ENCODE results near the gene PIP5K1C.

PIP5K1C gene

DNA sequence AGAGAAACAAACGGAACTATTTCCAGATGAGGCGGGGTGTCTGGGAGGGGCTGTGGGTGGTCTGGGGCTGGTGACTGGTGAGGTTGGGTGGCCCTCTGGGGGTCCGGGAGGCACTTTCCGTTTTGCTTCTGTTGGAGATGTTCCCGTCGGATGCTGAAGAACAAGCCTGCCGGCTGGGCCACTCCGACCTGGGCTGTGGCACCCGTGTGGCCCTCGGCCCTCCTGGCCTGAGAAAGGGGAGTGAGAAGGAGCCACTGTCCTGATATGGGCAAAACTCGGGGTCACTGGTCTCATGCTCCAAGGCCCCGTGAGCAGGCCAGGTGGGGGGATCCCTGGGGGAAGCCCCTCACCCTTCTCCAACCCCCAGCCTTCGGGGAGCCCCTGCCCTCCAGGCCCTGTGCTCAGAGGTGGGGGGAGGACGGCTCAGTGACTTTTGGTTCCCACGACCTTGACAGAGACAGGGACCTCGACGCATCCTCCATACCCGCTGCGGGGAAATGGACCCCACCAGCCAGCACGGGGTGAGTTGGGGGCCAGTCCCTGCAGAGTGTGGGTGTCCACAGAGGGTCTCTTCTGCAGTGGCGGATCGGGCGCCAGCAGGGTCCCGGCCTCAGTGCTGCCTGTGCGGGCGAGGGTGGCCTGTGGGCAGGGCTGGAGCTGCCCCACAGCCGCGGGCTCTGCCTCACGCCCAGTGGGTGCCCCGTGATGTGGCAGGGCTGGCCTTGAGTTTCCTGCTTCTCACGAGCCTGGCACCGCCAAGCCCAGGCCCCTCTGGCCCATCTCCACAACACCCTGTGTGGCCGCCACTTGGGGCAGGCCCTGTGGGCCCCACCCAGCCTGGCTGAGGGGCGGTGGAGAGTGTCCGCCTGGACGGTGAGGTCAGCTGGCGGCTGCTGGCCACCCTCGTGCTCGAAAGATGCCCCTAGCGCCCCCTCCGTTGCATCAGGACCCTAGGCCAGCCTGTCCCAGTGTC, 89.2 kb downstream of the PIP5K1C start:
- no peak for DNase-seq (ENCODE audit: low spot score)
- TF ChIP-seq CTCF (IDR thresholded peaks at IDR 0.05; ENCODE audit: borderline replicate concordance, control extremely low read depth, extremely low read depth, insufficient read depth, missing control alignments), result no peak
- in situ Hi-C loops (cut with MboI; ENCODE audit: low sequenced_read_pairs, unreplicated experiment), result no loop called here

GRCh38 chr19:3609779-3610719, 90.2 kb downstream of the PIP5K1C start:
- no peak for DNase-seq (ENCODE audit: low spot score)
- in situ Hi-C loops (cut with MboI; ENCODE audit: low sequenced_read_pairs, unreplicated experiment), result no loop called here
- TF ChIP-seq CTCF (IDR thresholded peaks at IDR 0.05; ENCODE audit: borderline replicate concordance, control extremely low read depth, extremely low read depth, insufficient read depth, missing control alignments), result no peak

DNA sequence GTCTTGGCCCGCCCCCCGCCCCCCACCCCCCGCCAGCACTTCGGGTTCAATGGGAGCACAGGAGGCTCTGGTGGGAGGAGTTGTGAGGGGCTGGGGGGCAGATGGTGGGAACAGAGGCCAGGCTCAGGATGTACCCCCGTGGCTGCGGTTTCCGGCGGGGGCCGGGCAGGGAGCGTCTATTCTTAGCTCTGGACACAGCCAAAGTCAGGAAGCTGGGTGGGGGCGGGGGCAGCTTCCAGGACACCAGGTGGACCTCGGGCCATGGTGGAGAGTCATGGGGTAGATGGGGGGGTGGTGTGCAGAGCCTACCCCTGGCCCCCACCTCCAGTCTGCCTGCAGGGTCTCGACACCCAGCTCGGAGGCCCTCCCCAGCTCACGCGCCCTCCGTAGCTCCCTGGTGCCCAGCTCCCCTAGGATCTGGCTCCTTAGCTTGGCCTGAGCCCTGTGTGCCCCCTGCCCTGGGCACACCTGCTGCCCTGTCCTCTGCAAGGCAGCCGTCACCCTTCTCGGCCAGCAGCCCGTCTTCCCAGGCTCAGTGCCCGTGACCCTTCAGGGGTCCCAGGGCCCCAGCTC, 91.4 kb downstream of the PIP5K1C start:
- TF ChIP-seq CTCF (IDR thresholded peaks at IDR 0.05; ENCODE audit: borderline replicate concordance, control extremely low read depth, extremely low read depth, insufficient read depth, missing control alignments), result no peak
- in situ Hi-C loops (cut with MboI; ENCODE audit: low sequenced_read_pairs, unreplicated experiment), result no loop called here
- DNase-seq (ENCODE audit: low spot score), result no peak

- in situ Hi-C loops (cut with MboI; ENCODE audit: low sequenced_read_pairs, unreplicated experiment), result no loop called here
- no peak for TF ChIP-seq CTCF (IDR thresholded peaks at IDR 0.05; ENCODE audit: borderline replicate concordance, control extremely low read depth, extremely low read depth, insufficient read depth, missing control alignments)
- DNase-seq (ENCODE audit: low spot score), result no peak
These were observed 92.1 kb downstream of the PIP5K1C start for GRCh38 chr19:3608079-3608641.

- in situ Hi-C loops (cut with MboI; ENCODE audit: low sequenced_read_pairs, unreplicated experiment), result no loop called here
- DNase-seq (ENCODE audit: low spot score), result no peak
These were observed 92.8 kb downstream of the PIP5K1C start for GRCh38 chr19:3607303-3608078.

More at GRCh38 chr19:3607303-3608078, 92.8 kb downstream of the PIP5K1C start:
- TF ChIP-seq CTCF (IDR thresholded peaks at IDR 0.05; ENCODE audit: borderline replicate concordance, control extremely low read depth, extremely low read depth, insufficient read depth, missing control alignments), result no peak
